HepG2 (cell line): ENCODE data around the gene DCTN3. TPM values are rescaled to one million over a fixed set of nuclear protein-coding genes. Genes with fewer than 3 reads are reported as not detected.
A peak's percentile ranks its signal among the peaks of the same experiment; 100 is the strongest.

Experiments
- CEBPG ChIP-seq: IDR thresholded peaks from 2 replicates; pipeline ENCODE4 v1.6.1; 2016
- CHD4 ChIP-seq: fragments of 200-600 bp; sonication (generic); IDR thresholded peaks from 2 replicates; pipeline ENCODE4 v1.7.0; 2017; ENCODE audit warnings: mild to moderate bottlenecking, low read length, borderline replicate concordance
- CTCF ChIP-seq: sonication (generic); formaldehyde crosslinking; IDR thresholded peaks from 2 replicates; pipeline ENCODE4 v1.5.0; 2020; ENCODE audit warnings: mild to moderate bottlenecking, missing genetic modification reagents, moderate library complexity
- HOXD1 ChIP-seq: sonication (generic); formaldehyde crosslinking; IDR thresholded peaks from 2 replicates; pipeline ENCODE4 v1.5.0; 2020; ENCODE audit warnings: missing genetic modification reagents
- ONECUT2 ChIP-seq: sonication (generic); formaldehyde crosslinking; IDR thresholded peaks from 2 replicates; pipeline ENCODE4 v1.4.0; 2020; ENCODE audit warnings: missing genetic modification reagents
- PATZ1 ChIP-seq: sonication (generic); formaldehyde crosslinking; IDR thresholded peaks from 2 replicates; pipeline ENCODE4 v1.4.0; 2020; ENCODE audit warnings: missing genetic modification reagents
- RAD21 ChIP-seq: fragments of 450-650 bp; formaldehyde crosslinking; IDR thresholded peaks from 2 replicates; pipeline ENCODE4 v1.5.0; 2020; ENCODE audit warnings: mild to moderate bottlenecking
- SMC3 ChIP-seq: IDR thresholded peaks from 2 replicates; pipeline ENCODE4 v1.6.1; 2011; ENCODE audit warnings: low read length, improper control_type of control experiment
- SOX13 ChIP-seq, 3 experiments: fragments of 450-650 bp in 1 of 3; sonication (generic) in 1 of 3; formaldehyde crosslinking in 1 of 3; IDR thresholded peaks in 2 of 3; conservative IDR thresholded peaks in 1 of 3; 2 replicates each; pipeline versions ENCODE4 v1.5.0 to v1.6.1; 2016 to 2020; ENCODE audit warnings: antibody characterized with exemption in 1 of 3, mild to moderate bottlenecking in 1 of 3, missing compliant biosample characterization in 1 of 3, missing genetic modification reagents in 1 of 3, moderate library complexity in 1 of 3
- STAG1 ChIP-seq: sonication (generic); formaldehyde crosslinking; IDR thresholded peaks from 2 replicates; pipeline ENCODE4 v1.4.0; 2020; ENCODE audit warnings: missing genetic modification reagents
- XBP1 ChIP-seq: sonication (generic); formaldehyde crosslinking; IDR thresholded peaks from 2 replicates; pipeline ENCODE4 v1.5.0; 2020; ENCODE audit warnings: missing genetic modification reagents
- ZBTB14 ChIP-seq: sonication (generic); formaldehyde crosslinking; IDR thresholded peaks from 2 replicates; pipeline ENCODE4 v1.4.0; 2020; ENCODE audit warnings: missing genetic modification reagents
- ZNF234 ChIP-seq: sonication (generic); formaldehyde crosslinking; conservative IDR thresholded peaks from 2 replicates; pipeline ENCODE4 v1.5.1; 2020; ENCODE audit warnings: mild to moderate bottlenecking, missing genetic modification reagents
- ZNF282 ChIP-seq: fragments of 450-650 bp; IDR thresholded peaks from 2 replicates; pipeline ENCODE4 v1.6.1; 2018; ENCODE audit not compliant: partially characterized antibody
- ZNF589 ChIP-seq: sonication (generic); formaldehyde crosslinking; conservative IDR thresholded peaks from 2 replicates; pipeline ENCODE4 v1.8.0; 2022; ENCODE audit warnings: mild to moderate bottlenecking, moderate library complexity, missing genetic modification reagents
- ZNF788 ChIP-seq: sonication (generic); formaldehyde crosslinking; IDR thresholded peaks from 2 replicates; pipeline ENCODE4 v1.5.0; 2020; ENCODE audit warnings: mild to moderate bottlenecking, missing genetic modification reagents, borderline replicate concordance
- polyA plus RNA-seq, 8 experiments: library from polyadenylated mRNA; depleted of rRNA in 3 of 8; stranded (reverse) in 7 of 8; unstranded in 1 of 8; fragments of >200 nt; fragmentation: Illumina TruSeq in 4 of 8; extraction: Trizol in 4 of 8; gene quantifications; 2 replicates each; pipeline versions ENCODE4 v1.2.1 to v1.2.3, GENCODE V29; 2011 to 2016; ENCODE audit warnings: low read depth in 4 of 8, missing spikeins in 1 of 8, mixed read lengths in 1 of 8; ENCODE audit not compliant: insufficient read depth in 1 of 8
- total RNA-seq, 5 experiments: library from RNA; depleted of rRNA; stranded (reverse); fragments of >200 nt; fragmentation: Illumina TruSeq; extraction: Trizol; gene quantifications; 2 replicates each; pipeline ENCODE4 v1.2.3, GENCODE V29; 2016; ENCODE audit warnings: low read depth in 1 of 5

The DCTN3 gene
- total and polyA plus RNA-seq, 2 of the 13 experiments (the other 11 are each of a cell fraction or from before 2014, with no cell fraction given), result 27.4 to 34.5 TPM

- TF ChIP-seq ZBTB14 (CRISPR knock-in tag) (0 out of 2 replicates have a peak, but pooled peaks have one; percentile 37), CHD4 (no peak), ZNF589 (CRISPR knock-in tag) (no peak), RAD21 (peak; percentile 59), STAG1 (CRISPR knock-in tag) (peak; percentile 61), ZNF234 (no peak), ONECUT2 (CRISPR knock-in tag) (no peak), SMC3 (peak; percentile 57), ZNF282 (no peak), PATZ1 (peak; percentile 39; the same call in 1 of the 2 replicates), CTCF (CRISPR knock-in tag) (peak; percentile 87), XBP1 (no peak), ZNF788 (peak; percentile 36; the same call in 1 of the 2 replicates), CEBPG (CRISPR knock-in tag) (0 out of 2 replicates have a peak, but pooled peaks have one; percentile 36), HOXD1 (CRISPR knock-in tag) (no peak), SOX13 (IDR thresholded peaks at IDR 0.05) (no peak), SOX13 (CRISPR knock-in tag; conservative IDR thresholded peaks at IDR 0.05 in 1 of 2, IDR thresholded peaks at IDR 0.05 in 1 of 2) (no peak)
Measured at GRCh38 chr9:34612788-34613390, 7.4 kb downstream of the DCTN3 start (continued).
